Mesenchymal stem cell (in vitro differentiated cells and primary cell): ENCODE data around the gene VTI1B.
A peak's percentile ranks its signal among the peaks of the same experiment; 100 is the strongest.

Source experiments
- DNase-seq: peaks from one replicate; pipeline ENCODE4 v3.0.0-alpha.2; 2013
- H2AFZ ChIP-seq: one replicate; pipeline ENCODE4 v1.6.1; 2013; ENCODE audit warnings: low read depth, mild to moderate bottlenecking, control low read depth, inconsistent platforms, low read length, moderate library complexity
- H2AK5ac ChIP-seq: 2 replicates; pipeline ENCODE4 v1.6.1; 2013; ENCODE audit warnings: low read length, moderate library complexity, mild to moderate bottlenecking, inconsistent platforms; ENCODE audit not compliant: severe bottlenecking
- H2BK120ac ChIP-seq: one replicate; pipeline ENCODE4 v1.6.1; 2013; ENCODE audit warnings: low read depth, mild to moderate bottlenecking, inconsistent platforms, low read length, moderate library complexity
- H2BK12ac ChIP-seq, 2 experiments: one replicate each; pipeline ENCODE4 v1.6.1; 2013; ENCODE audit warnings: inconsistent platforms in 2 of 2, low read length in 2 of 2, mild to moderate bottlenecking in 2 of 2, moderate library complexity in 2 of 2, control low read depth in 1 of 2
- H2BK15ac ChIP-seq: one replicate; pipeline ENCODE4 v1.6.1; 2013; ENCODE audit warnings: mild to moderate bottlenecking, low read depth, inconsistent platforms; ENCODE audit not compliant: poor library complexity, severe bottlenecking
- H2BK5ac ChIP-seq: 2 replicates; pipeline ENCODE4 v1.6.1; 2013; ENCODE audit warnings: low read depth, mild to moderate bottlenecking, low read length, control low read depth, inconsistent platforms; ENCODE audit not compliant: poor library complexity, severe bottlenecking
- H3K14ac ChIP-seq, 2 experiments: one replicate each; pipeline ENCODE4 v1.6.1; 2013; ENCODE audit warnings: inconsistent platforms in 2 of 2, low read length in 2 of 2, control low read depth in 1 of 2, mild to moderate bottlenecking in 1 of 2, moderate library complexity in 1 of 2
- H3K18ac ChIP-seq, 2 experiments: one replicate each; pipeline ENCODE4 v1.6.1; 2013; ENCODE audit warnings: inconsistent platforms in 2 of 2, low read length in 2 of 2, control low read depth in 1 of 2, low read depth in 1 of 2, mild to moderate bottlenecking in 1 of 2
- H3K23ac ChIP-seq, 2 experiments: one replicate each; pipeline ENCODE4 v1.6.1; 2013; ENCODE audit warnings: inconsistent platforms in 2 of 2, low read length in 2 of 2, mild to moderate bottlenecking in 2 of 2, moderate library complexity in 2 of 2, control low read depth in 1 of 2
- H3K27ac ChIP-seq: 2 replicates; pipeline ENCODE4 v1.5.1; 2013; ENCODE audit warnings: mild to moderate bottlenecking, moderate library complexity, low read length, control low read depth, inconsistent platforms; ENCODE audit not compliant: poor library complexity, severe bottlenecking
- H3K27me3 ChIP-seq, 2 experiments: 2 replicates each; pipeline versions ENCODE4 v1.6.1 to v1.7.0; 2013; ENCODE audit warnings: low read length in 2 of 2, mild to moderate bottlenecking in 2 of 2, moderate library complexity in 2 of 2, control low read depth in 1 of 2, inconsistent platforms in 1 of 2; ENCODE audit not compliant: control insufficient read depth in 1 of 2, insufficient read depth in 1 of 2
- H3K36me3 ChIP-seq, 2 experiments: 2 replicates each; pipeline versions ENCODE4 v1.6.1 to v1.7.0; 2013; ENCODE audit warnings: low read length in 2 of 2, control low read depth in 1 of 2, inconsistent platforms in 1 of 2, low read depth in 1 of 2, mild to moderate bottlenecking in 1 of 2; ENCODE audit not compliant: insufficient read depth in 2 of 2, control insufficient read depth in 1 of 2
- H3K4ac ChIP-seq, 2 experiments: one replicate each; pipeline ENCODE4 v1.6.1; 2013; ENCODE audit warnings: inconsistent platforms in 2 of 2, low read length in 2 of 2, mild to moderate bottlenecking in 2 of 2, moderate library complexity in 2 of 2, control low read depth in 1 of 2, low read depth in 1 of 2
- H3K4me1 ChIP-seq: 2 replicates; pipeline ENCODE4 v1.6.1; 2013; ENCODE audit warnings: low read depth, low read length, control low read depth; ENCODE audit not compliant: control insufficient read depth, insufficient read depth
- H3K4me2 ChIP-seq: 2 replicates; pipeline ENCODE4 v1.6.1; 2013; ENCODE audit warnings: low read length, mild to moderate bottlenecking, inconsistent platforms; ENCODE audit not compliant: poor library complexity, severe bottlenecking
- H3K4me3 ChIP-seq, 2 experiments: 2 replicates each; pipeline versions ENCODE4 v1.5.1 to v1.7.0; 2013; ENCODE audit warnings: low read length in 2 of 2, mild to moderate bottlenecking in 2 of 2, control low read depth in 1 of 2, low read depth in 1 of 2; ENCODE audit not compliant: insufficient read depth in 1 of 2
- H3K79me1 ChIP-seq: replicated peaks from 2 replicates; pipeline ENCODE4 v1.6.1; 2013; ENCODE audit warnings: mild to moderate bottlenecking, control low read depth, low read length, inconsistent platforms; ENCODE audit not compliant: poor library complexity, severe bottlenecking
- H3K9ac ChIP-seq: 2 replicates; pipeline ENCODE4 v1.7.0; 2013; ENCODE audit warnings: mild to moderate bottlenecking, low read length, moderate library complexity
- H3K9me3 ChIP-seq: 2 replicates; pipeline ENCODE4 v1.7.0; 2013; ENCODE audit warnings: mild to moderate bottlenecking, low read length; ENCODE audit not compliant: control insufficient read depth
- H4K8ac ChIP-seq: one replicate; pipeline ENCODE4 v1.6.1; 2013; ENCODE audit warnings: inconsistent platforms, mild to moderate bottlenecking, low read length, moderate library complexity
- H4K91ac ChIP-seq: one replicate; pipeline ENCODE4 v1.6.1; 2013; ENCODE audit warnings: mild to moderate bottlenecking, low read length, inconsistent platforms
- WGBS: methylation state at CpG from one replicate; pipeline ENCODE4 v1.1.7; 2013; ENCODE audit warnings: mixed read lengths; 5-methylcytosine and 5-hydroxymethylcytosine counted together

Gene VTI1B

GRCh38 chr14:67644428-67644827 lies 30.0 kb downstream of the VTI1B start:
- H3K27me3 ChIP-seq, result no peaks in the 10 kb centered on the region
- H3K4me3 ChIP-seq, result no peak overlapping the region
- no peak overlapping the region for H4K91ac ChIP-seq
- H3K79me1 ChIP-seq, result no peaks in the 10 kb centered on the region
- peaks cover 5 to 43% of the 10 kb centered on the region in 2 experiments for H3K36me3 ChIP-seq
- 100% methylated on average over 2 of the region's 2 CpGs for WGBS
- no peak overlapping the region for H3K4ac ChIP-seq
- no peaks in the 10 kb centered on the region for H3K4me1 ChIP-seq
- H2AK5ac ChIP-seq, result no peak overlapping the region
- no peak overlapping the region for H3K23ac ChIP-seq
- H2BK120ac ChIP-seq, result no peak overlapping the region
- H2AFZ ChIP-seq, result no peak overlapping the region
- no peak overlapping the region for H3K18ac ChIP-seq
- no peak overlapping the region for H2BK15ac ChIP-seq
- no peak overlapping the region for H2BK12ac ChIP-seq
- no peaks in the 10 kb centered on the region for H3K9me3 ChIP-seq
- peak; percentile 15 for DNase-seq
- H3K4me2 ChIP-seq, result no peak overlapping the region
- no peak overlapping the region for H3K14ac ChIP-seq
- H4K8ac ChIP-seq, result no peak overlapping the region
- no peak overlapping the region for H3K27ac ChIP-seq
- no peak overlapping the region for H2BK5ac ChIP-seq
- no peak overlapping the region for H3K9ac ChIP-seq

DNA sequence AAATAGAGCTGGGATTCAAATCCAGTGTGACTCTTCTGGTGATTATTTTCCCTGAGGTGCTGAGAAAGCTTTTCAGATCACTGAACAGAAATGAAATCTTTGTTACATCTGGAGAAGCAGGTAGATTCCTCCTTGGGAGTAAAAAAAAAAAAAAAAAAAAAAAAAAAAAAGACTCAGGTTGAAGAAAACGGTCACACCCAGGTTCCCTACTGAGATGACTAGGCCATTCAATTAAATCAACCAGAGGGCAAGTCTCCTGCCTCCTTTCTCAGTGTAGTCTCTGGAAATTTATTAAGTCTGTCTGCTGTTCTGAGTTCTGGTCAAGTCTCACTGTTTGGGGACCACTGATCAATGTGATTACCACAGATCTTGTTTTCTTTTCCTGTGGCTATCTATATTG lies 30.7 kb downstream of the VTI1B start:
- no peaks in the 10 kb centered on the region for H3K79me1 ChIP-seq
- no peak overlapping the region for H2BK12ac ChIP-seq
- H2BK5ac ChIP-seq, result no peak overlapping the region
- no peak overlapping the region for H3K14ac ChIP-seq
- H3K9ac ChIP-seq, result no peak overlapping the region
- H3K4ac ChIP-seq, result no peak overlapping the region
- no peaks in the 10 kb centered on the region for H3K4me1 ChIP-seq
- H3K4me2 ChIP-seq, result no peak overlapping the region
- H3K9me3 ChIP-seq, result no peaks in the 10 kb centered on the region
- H4K91ac ChIP-seq, result no peak overlapping the region
- WGBS, result 40% methylated on average over 1 of the region's 1 CpG
- no peak overlapping the region for H3K4me3 ChIP-seq
- H2AK5ac ChIP-seq, result no peak overlapping the region
- no peak overlapping the region for H4K8ac ChIP-seq
- peaks cover 5 to 36% of the 10 kb centered on the region in 2 experiments for H3K36me3 ChIP-seq
- H3K23ac ChIP-seq, result no peak overlapping the region
- H3K18ac ChIP-seq, result no peak overlapping the region
- H2BK120ac ChIP-seq, result no peak overlapping the region
- H2AFZ ChIP-seq, result no peak overlapping the region
- H3K27me3 ChIP-seq, result no peaks in the 10 kb centered on the region
- no peak overlapping the region for H3K27ac ChIP-seq
- H2BK15ac ChIP-seq, result no peak overlapping the region
- DNase-seq, result no peak

- Histone ChIP-seq H4K8ac (no peak overlapping the region), H3K23ac (no peak overlapping the region), H3K79me1 (peaks cover 2% of the 10 kb centered on the region), H2AFZ (no peak overlapping the region), H3K4me1 (no peaks in the 10 kb centered on the region), H3K4me3 (no peak overlapping the region), H2BK12ac (no peak overlapping the region), H3K9me3 (no peaks in the 10 kb centered on the region), H2AK5ac (no peak overlapping the region), H3K18ac (no peak overlapping the region), H3K27me3 (no peaks in the 10 kb centered on the region), H2BK15ac (no peak overlapping the region), H4K91ac (no peak overlapping the region), H2BK120ac (no peak overlapping the region), H3K4me2 (no peak overlapping the region), H3K9ac (no peak overlapping the region), H3K36me3 (peaks cover 5 to 20% of the 10 kb centered on the region in 2 experiments), H3K14ac (no peak overlapping the region), H3K4ac (no peak overlapping the region), H2BK5ac (no peak overlapping the region), H3K27ac (no peak overlapping the region)
- no peak for DNase-seq
- 100% methylated on average over 2 of the region's 5 CpGs for WGBS
Measured at GRCh38 chr14:67641902-67642749, 32.3 kb downstream of the VTI1B start.

- H3K4me3 ChIP-seq, result no peak overlapping the region
- H3K9me3 ChIP-seq, result no peaks in the 10 kb centered on the region
- no peak overlapping the region for H2AK5ac ChIP-seq
- no peak overlapping the region for H3K14ac ChIP-seq
- no peaks in the 10 kb centered on the region for H3K4me1 ChIP-seq
- H3K18ac ChIP-seq, result no peak overlapping the region
- H3K27ac ChIP-seq, result no peak overlapping the region
- no peak overlapping the region for H4K91ac ChIP-seq
- WGBS, result no CpG with 5 or more reads among the region's 1 CpG
- H3K4me2 ChIP-seq, result no peak overlapping the region
- no peak overlapping the region for H3K23ac ChIP-seq
- H3K4ac ChIP-seq, result no peak overlapping the region
- no peak for DNase-seq
- no peak overlapping the region for H2AFZ ChIP-seq
- H3K79me1 ChIP-seq, result peaks cover 2% of the 10 kb centered on the region
- no peak overlapping the region for H4K8ac ChIP-seq
- H3K9ac ChIP-seq, result no peak overlapping the region
- H2BK120ac ChIP-seq, result no peak overlapping the region
- no peaks in the 10 kb centered on the region for H3K27me3 ChIP-seq
- H2BK5ac ChIP-seq, result no peak overlapping the region
- H2BK15ac ChIP-seq, result no peak overlapping the region
- H3K36me3 ChIP-seq, result peaks cover 5 to 13% of the 10 kb centered on the region in 2 experiments
- H2BK12ac ChIP-seq, result no peak overlapping the region
Measured at GRCh38 chr14:67641480-67641879, 33.0 kb downstream of the VTI1B start.
